Activated CD8-positive, alpha-beta T cell treated with anti-CD3 and anti-CD28 coated beads, Interleukin-2, amount 10 ng/mL, durations not matched to agents 7 days and 5 days (primary cell): Measurements from ENCODE around the gene ZMYM2. TPM values are rescaled to one million over a fixed set of nuclear protein-coding genes. Genes with fewer than 3 reads are reported as not detected.

Experiments
- ATAC-seq: fragments of 150-1000 bp; cut with Tn5 transposase; one replicate; pipeline ENCODE4 v1.10.0; 2021; ENCODE audit warnings: moderate library complexity
- CTCF ChIA-PET: fragments of 350-600 bp; sonication (Branson Sonifier 250); formaldehyde crosslinking; loops from one replicate; lab custom pipeline; 2021; ENCODE audit warnings: antibody characterized with exemption; lab: Charles Lee
- POLR2A ChIA-PET: fragments of 350-600 bp; sonication (Branson Sonifier 250); formaldehyde crosslinking; loops from one replicate; lab custom pipeline; 2021; ENCODE audit warnings: antibody characterized with exemption; lab: Charles Lee
- DNase-seq: peaks from one replicate; pipeline ENCODE4 v3.0.0-alpha.2; 2020
- H3K27ac Mint-ChIP-seq: one replicate; pipeline ENCODE4 v1.8.0; 2021; ENCODE audit warnings: mild to moderate bottlenecking, mixed read lengths
- H3K27me3 Mint-ChIP-seq: one replicate; pipeline ENCODE4 v1.8.0; 2021; ENCODE audit warnings: low read depth, mixed read lengths
- H3K36me3 Mint-ChIP-seq: one replicate; pipeline ENCODE4 v1.8.0; 2021; ENCODE audit warnings: low read depth, mixed read lengths
- H3K4me1 Mint-ChIP-seq: one replicate; pipeline ENCODE4 v1.8.0; 2021; ENCODE audit warnings: low read depth, mixed read lengths
- H3K4me3 Mint-ChIP-seq: one replicate; pipeline ENCODE4 v1.8.0; 2021; ENCODE audit warnings: mild to moderate bottlenecking, mixed read lengths
- H3K9me3 Mint-ChIP-seq: one replicate; pipeline ENCODE4 v1.8.0; 2022; ENCODE audit warnings: mixed read lengths; ENCODE audit not compliant: insufficient read depth
- total RNA-seq, 2 experiments: library from RNA; stranded (reverse); gene quantifications; one replicate each; pipeline ENCODE4 v1.2.3, GENCODE V29; 2021

Gene ZMYM2
- total RNA-seq, 2 experiments from 2014 or later = 45.6 to 51.8 TPM

DNA sequence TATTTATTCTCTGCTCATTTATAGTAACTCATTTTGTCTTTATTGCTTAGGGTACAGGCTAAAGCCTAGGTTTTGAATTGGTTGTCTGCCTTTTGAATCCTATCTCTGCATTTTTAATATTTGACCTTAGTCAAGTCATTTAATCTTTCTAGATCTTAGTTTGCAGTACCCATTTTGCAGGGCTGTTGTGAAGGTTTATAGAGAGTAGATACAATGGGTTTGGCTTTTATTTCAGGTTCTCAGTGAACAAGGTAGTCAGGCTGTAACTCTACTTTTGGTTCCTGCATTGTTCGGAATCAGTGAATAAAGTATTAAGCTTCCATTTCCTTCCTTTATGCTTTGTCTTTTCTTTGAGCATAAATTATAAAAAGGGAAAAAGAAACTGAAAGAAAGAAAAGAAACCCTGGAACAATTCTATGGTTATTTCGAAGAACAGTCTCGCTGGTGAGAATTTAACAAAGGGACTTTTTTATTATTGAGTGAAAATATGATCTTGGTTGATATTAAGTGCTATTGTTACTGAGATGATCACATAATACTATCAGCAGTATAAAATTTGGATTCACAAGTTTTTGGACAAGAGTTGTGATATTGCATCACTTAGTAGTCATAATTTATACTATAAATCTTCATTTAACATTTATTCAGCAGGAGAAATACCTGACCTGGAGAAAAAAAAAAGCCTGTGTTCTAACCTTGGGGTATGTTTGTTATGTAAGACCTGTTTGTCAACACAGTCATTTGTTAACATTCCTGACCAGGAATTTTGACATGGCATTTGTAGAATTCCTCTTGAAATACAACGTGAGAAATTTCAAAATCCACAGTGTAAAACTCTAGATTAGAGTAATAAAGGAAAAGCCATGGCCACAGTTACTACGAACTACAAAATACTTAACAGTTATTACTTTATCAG is 91.3 kb downstream of the ZMYM2 start:
- ATAC-seq = peak; percentile 23
- Mint-ChIP-seq H3K27ac (peak overlapping the region; percentile 27), H3K27me3 (no peaks in the 10 kb centered on the region), H3K4me3 (peak overlapping the region; percentile 65), H3K9me3 (no peaks in the 10 kb centered on the region), H3K4me1 (peaks cover 21% of the 10 kb centered on the region), H3K36me3 (peaks cover 21% of the 10 kb centered on the region)
- CTCF ChIA-PET = interaction anchor here (0.7 kb wide), 2 partner anchors 10 to 447 kb away, joined by 3 read pairs; no protein-coding TSS in a partner anchor
- POLR2A ChIA-PET = no interaction called here
- DNase-seq = no peak

DNA sequence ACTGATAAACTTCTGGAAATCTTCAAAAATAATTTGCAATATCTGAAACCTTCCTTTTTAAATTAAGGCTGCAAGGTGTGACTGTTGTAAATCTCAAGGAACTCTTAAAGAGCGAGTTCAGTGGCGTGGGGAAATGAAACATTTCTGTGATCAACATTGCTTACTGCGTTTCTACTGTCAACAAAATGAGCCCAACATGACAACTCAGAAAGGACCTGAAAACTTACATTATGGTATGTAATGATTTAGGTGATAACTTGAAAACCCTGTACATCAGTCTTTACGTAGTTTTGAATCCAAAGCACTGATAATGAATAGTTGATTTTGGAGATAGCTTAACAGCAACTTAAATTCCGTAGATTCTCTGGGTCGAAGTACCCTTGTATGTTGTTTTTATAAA is 92.8 kb downstream of the ZMYM2 start:
- DNase-seq (no peak), ATAC-seq (no peak)
- Mint-ChIP-seq H3K4me1 (peaks cover 21% of the 10 kb centered on the region), H3K9me3 (no peaks in the 10 kb centered on the region), H3K4me3 (no peak overlapping the region), H3K27ac (no peak overlapping the region), H3K27me3 (no peaks in the 10 kb centered on the region), H3K36me3 (peaks cover 30% of the 10 kb centered on the region)
- ChIA-PET POLR2A (no interaction called here), CTCF (no interaction called here)

DNA sequence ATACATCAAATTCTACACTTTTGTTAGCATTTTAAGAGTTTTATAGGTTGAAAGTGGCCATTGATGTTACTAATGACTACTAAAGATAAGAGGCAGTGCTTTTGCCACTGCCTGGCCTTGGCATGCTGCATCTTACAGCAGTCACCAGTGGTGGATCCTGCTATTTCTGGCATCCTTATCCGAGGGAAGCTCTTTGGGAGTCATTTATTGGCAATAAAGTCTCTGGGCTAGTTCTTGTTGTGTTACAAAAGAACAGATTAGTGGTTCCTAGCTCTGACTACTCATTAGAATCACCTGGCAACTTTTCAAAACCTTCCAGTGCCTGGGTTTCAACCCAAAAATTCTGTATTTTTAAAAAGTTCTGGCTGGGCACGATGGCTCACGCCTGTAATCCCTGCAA is 94.5 kb downstream of the ZMYM2 start:
- ChIA-PET CTCF (no interaction called here), POLR2A (no interaction called here)
- Mint-ChIP-seq H3K27ac (no peak overlapping the region), H3K27me3 (no peaks in the 10 kb centered on the region), H3K4me1 (peaks cover 21% of the 10 kb centered on the region), H3K9me3 (no peaks in the 10 kb centered on the region), H3K36me3 (peaks cover 33% of the 10 kb centered on the region), H3K4me3 (no peak overlapping the region)
- no peak for ATAC-seq
- no peak for DNase-seq

- Mint-ChIP-seq H3K27me3 (no peaks in the 10 kb centered on the region), H3K27ac (no peak overlapping the region), H3K4me3 (no peak overlapping the region), H3K36me3 (peaks cover 39% of the 10 kb centered on the region), H3K4me1 (peaks cover 22% of the 10 kb centered on the region), H3K9me3 (no peaks in the 10 kb centered on the region)
- DNase-seq = no peak
- ChIA-PET POLR2A (interaction anchor here (0.6 kb wide), 1 partner anchor 101 kb away, joined by 3 read pairs; no protein-coding TSS in a partner anchor), CTCF (no interaction called here)
- no peak for ATAC-seq
Measured at GRCh38 chr13:20053891-20054290, 95.4 kb downstream of the ZMYM2 start.

GRCh38 chr13:20054586-20054985 is 96.1 kb downstream of the ZMYM2 start:
- CTCF ChIA-PET = no interaction called here
- no peak overlapping the region for H3K4me3 Mint-ChIP-seq
- H3K27me3 Mint-ChIP-seq = no peaks in the 10 kb centered on the region
- H3K9me3 Mint-ChIP-seq = no peaks in the 10 kb centered on the region
- DNase-seq (no peak), ATAC-seq (no peak)
- no peak overlapping the region for H3K27ac Mint-ChIP-seq
- POLR2A ChIA-PET = no interaction called here
- peaks cover 40% of the 10 kb centered on the region for H3K36me3 Mint-ChIP-seq
- H3K4me1 Mint-ChIP-seq = peaks cover 17% of the 10 kb centered on the region

GRCh38 chr13:20057214-20057613 is 98.7 kb downstream of the ZMYM2 start:
- H3K4me3 Mint-ChIP-seq = no peak overlapping the region
- H3K4me1 Mint-ChIP-seq = peaks cover 8% of the 10 kb centered on the region
- H3K36me3 Mint-ChIP-seq = peaks cover 37% of the 10 kb centered on the region
- no peak for ATAC-seq
- H3K9me3 Mint-ChIP-seq = no peaks in the 10 kb centered on the region
- no peaks in the 10 kb centered on the region for H3K27me3 Mint-ChIP-seq
- no peak for DNase-seq
- ChIA-PET CTCF (no interaction called here), POLR2A (no interaction called here)
- H3K27ac Mint-ChIP-seq = no peak overlapping the region

GRCh38 chr13:20057963-20058362 is 99.4 kb downstream of the ZMYM2 start:
- no peak for ATAC-seq
- Mint-ChIP-seq H3K27me3 (no peaks in the 10 kb centered on the region), H3K4me1 (peaks cover 8% of the 10 kb centered on the region), H3K36me3 (peaks cover 34% of the 10 kb centered on the region), H3K4me3 (no peak overlapping the region), H3K9me3 (no peaks in the 10 kb centered on the region), H3K27ac (no peak overlapping the region)
- DNase-seq = no peak
- ChIA-PET POLR2A (no interaction called here), CTCF (no interaction called here)

DNA sequence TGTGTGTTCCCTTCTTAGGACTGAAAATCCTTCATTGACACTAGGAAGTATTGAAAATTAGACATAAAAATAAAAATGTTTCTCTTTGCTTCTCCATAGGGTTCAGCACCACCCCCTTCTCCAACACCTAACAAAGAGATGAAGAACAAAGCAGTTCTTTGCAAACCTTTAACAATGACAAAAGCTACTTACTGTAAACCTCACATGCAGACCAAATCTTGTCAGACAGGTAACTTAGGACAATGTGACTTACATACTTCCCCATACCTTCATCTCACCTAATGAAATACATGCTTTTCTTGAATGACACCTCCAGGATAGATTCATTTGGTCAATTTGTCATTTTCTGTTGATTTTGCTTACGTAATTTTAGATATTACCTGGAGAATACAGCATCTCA is 99.9 kb downstream of the ZMYM2 start:
- CTCF ChIA-PET = no interaction called here
- Mint-ChIP-seq H3K9me3 (no peaks in the 10 kb centered on the region), H3K27ac (no peak overlapping the region), H3K36me3 (peaks cover 34% of the 10 kb centered on the region), H3K4me3 (no peak overlapping the region), H3K4me1 (peaks cover 8% of the 10 kb centered on the region), H3K27me3 (no peaks in the 10 kb centered on the region)
- no peak for ATAC-seq
- POLR2A ChIA-PET = no interaction called here
- no peak for DNase-seq

- DNase-seq (peak; percentile 29), ATAC-seq (peak; percentile 42)
- Mint-ChIP-seq H3K9me3 (no peaks in the 10 kb centered on the region), H3K27ac (no peak overlapping the region), H3K27me3 (no peaks in the 10 kb centered on the region), H3K4me3 (no peak overlapping the region), H3K4me1 (peaks cover 3% of the 10 kb centered on the region), H3K36me3 (peaks cover 32% of the 10 kb centered on the region)
- ChIA-PET CTCF (no interaction called here), POLR2A (no interaction called here)
Measured at GRCh38 chr13:20064128-20064527, 105.6 kb downstream of the ZMYM2 start.

- ATAC-seq (no peak), DNase-seq (no peak)
- POLR2A ChIA-PET = no interaction called here
- CTCF ChIA-PET = no interaction called here
- H3K27me3 Mint-ChIP-seq = no peaks in the 10 kb centered on the region
- H3K36me3 Mint-ChIP-seq = peaks cover 27% of the 10 kb centered on the region
- no peak overlapping the region for H3K4me3 Mint-ChIP-seq
- peaks cover 3% of the 10 kb centered on the region for H3K4me1 Mint-ChIP-seq
- no peak overlapping the region for H3K27ac Mint-ChIP-seq
- no peaks in the 10 kb centered on the region for H3K9me3 Mint-ChIP-seq
Measured at GRCh38 chr13:20065516-20065915, 107.0 kb downstream of the ZMYM2 start.

DNA sequence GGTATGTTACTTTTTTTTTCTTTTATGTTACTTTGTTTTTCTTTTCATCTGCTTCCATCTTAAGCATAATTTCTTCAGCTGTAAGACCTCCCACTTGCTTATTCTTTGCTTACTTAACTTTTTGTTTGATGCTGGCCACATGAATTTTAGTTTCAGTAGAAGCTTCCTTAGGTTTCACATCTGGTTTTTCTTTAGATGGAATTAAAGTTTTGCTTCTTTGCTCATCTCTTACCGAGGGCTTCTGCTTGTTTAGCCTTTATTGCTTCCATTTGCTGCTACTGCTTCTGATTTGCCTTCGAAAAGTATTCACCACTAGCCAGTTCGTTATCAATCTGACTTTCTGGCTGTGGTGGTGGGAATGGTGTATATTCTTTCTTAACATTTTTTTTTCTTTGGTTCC is 111.4 kb downstream of the ZMYM2 start:
- peaks cover 35% of the 10 kb centered on the region for H3K36me3 Mint-ChIP-seq
- no peak overlapping the region for H3K27ac Mint-ChIP-seq
- no peak for DNase-seq
- H3K27me3 Mint-ChIP-seq = no peaks in the 10 kb centered on the region
- no peak for ATAC-seq
- H3K4me3 Mint-ChIP-seq = no peak overlapping the region
- peaks cover 2% of the 10 kb centered on the region for H3K4me1 Mint-ChIP-seq
- POLR2A ChIA-PET = no interaction called here
- CTCF ChIA-PET = no interaction called here
- H3K9me3 Mint-ChIP-seq = no peaks in the 10 kb centered on the region

DNA sequence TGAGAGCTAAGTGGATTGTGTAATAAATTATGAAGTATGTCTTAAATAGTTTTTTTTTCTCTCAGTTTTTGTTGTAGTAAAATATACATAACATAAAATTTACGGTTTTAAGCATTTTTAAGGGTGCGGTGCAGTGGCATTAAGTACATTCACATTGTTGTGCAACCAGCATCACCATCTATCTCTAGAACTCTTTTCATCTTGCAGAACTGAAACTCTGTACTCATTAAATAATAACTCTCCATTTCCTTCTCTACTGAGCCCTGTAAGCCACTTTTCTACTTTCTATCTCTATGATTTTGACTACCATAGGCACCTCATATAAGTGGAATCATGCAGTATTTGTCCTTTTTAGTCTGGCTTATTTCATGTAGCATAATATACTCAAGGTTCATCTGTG is 115.2 kb downstream of the ZMYM2 start:
- H3K9me3 Mint-ChIP-seq = no peaks in the 10 kb centered on the region
- no peak for ATAC-seq
- no peak overlapping the region for H3K4me3 Mint-ChIP-seq
- CTCF ChIA-PET = interaction anchor here (1.2 kb wide), 1 partner anchor 89 kb away, joined by 5 read pairs; no protein-coding TSS in a partner anchor
- peaks cover 22% of the 10 kb centered on the region for H3K36me3 Mint-ChIP-seq
- H3K4me1 Mint-ChIP-seq = peaks cover 2% of the 10 kb centered on the region
- H3K27ac Mint-ChIP-seq = no peak overlapping the region
- DNase-seq = no peak
- POLR2A ChIA-PET = no interaction called here
- H3K27me3 Mint-ChIP-seq = no peaks in the 10 kb centered on the region
